GM12865 (cell line): ENCODE measurements around the gene DAO.
"Not testable (repeated sequence)": the region's sequence is repeated elsewhere in the genome, so short reads cannot be mapped to it uniquely, and the experiment has no call there.

Experiments
- DNase-seq: peaks from one replicate; pipeline ENCODE4 v3.0.0; 2010; ENCODE audit warnings: low read depth
- H3K4me3 ChIP-seq: 2 replicates; pipeline ENCODE4 v1.5.1; 2011; ENCODE audit warnings: mild to moderate bottlenecking, low read depth, low read length, control low read depth
- TF ChIP-seq, protein P1 (sequence below): IDR thresholded peaks from 2 replicates; pipeline ENCODE4 v1.5.1; 2011; ENCODE audit warnings: low read length, control low read depth, low read depth, inconsistent platforms; ENCODE audit not compliant: insufficient read depth; ENCODE audit errors: missing control alignments

Gene DAO

GRCh38 chr12:108861878-108862587, 17.9 kb upstream of the DAO start:
- TF ChIP-seq, protein P1, sequence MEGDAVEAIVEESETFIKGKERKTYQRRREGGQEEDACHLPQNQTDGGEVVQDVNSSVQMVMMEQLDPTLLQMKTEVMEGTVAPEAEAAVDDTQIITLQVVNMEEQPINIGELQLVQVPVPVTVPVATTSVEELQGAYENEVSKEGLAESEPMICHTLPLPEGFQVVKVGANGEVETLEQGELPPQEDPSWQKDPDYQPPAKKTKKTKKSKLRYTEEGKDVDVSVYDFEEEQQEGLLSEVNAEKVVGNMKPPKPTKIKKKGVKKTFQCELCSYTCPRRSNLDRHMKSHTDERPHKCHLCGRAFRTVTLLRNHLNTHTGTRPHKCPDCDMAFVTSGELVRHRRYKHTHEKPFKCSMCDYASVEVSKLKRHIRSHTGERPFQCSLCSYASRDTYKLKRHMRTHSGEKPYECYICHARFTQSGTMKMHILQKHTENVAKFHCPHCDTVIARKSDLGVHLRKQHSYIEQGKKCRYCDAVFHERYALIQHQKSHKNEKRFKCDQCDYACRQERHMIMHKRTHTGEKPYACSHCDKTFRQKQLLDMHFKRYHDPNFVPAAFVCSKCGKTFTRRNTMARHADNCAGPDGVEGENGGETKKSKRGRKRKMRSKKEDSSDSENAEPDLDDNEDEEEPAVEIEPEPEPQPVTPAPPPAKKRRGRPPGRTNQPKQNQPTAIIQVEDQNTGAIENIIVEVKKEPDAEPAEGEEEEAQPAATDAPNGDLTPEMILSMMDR, result no peak
- peak; percentile 74 for DNase-seq
- no peak overlapping the region for H3K4me3 ChIP-seq

DNA sequence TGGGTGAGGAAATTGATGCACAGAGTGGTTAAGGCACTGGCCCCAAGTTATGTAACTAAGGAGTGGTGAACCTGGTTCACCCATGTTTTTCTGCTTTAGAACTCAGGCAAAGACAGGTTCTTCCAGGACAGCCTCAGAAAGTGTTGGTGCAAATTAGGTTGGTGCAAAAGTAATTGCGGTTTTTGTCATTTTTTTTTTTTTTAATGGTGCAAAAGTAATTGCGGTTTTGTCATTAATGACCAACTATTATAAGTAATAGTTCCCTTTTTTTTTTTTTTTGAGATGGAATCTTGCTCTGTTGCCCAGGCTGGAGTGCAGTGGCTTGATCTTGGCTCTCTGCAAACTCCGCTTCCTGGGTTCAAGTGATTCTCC, 17.3 kb upstream of the DAO start:
- no peak overlapping the region for H3K4me3 ChIP-seq
- no peak for DNase-seq
- TF ChIP-seq, protein P1, result no peak

DNA sequence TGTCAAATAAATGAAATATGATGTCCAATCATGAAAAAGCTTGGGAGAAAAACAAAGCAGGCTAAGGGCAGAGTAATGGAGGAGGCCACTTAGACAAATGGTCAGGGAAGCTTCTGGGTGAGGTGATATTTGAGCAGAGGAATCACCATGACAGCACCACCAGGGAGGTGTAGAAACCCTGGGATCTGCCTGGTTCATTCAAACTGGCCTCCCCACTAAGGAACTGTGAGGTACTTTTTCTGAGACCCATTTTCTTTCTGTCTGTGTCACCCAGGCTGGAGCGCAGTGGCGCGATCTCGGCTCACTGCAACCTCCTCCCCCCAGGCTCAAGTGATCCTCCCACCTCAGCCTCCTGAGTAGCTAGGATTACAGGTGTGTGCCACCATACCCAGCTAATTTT, 14.7 kb upstream of the DAO start:
- no peak overlapping the region for H3K4me3 ChIP-seq
- TF ChIP-seq, protein P1, result no peak
- DNase-seq, result no peak

DNA sequence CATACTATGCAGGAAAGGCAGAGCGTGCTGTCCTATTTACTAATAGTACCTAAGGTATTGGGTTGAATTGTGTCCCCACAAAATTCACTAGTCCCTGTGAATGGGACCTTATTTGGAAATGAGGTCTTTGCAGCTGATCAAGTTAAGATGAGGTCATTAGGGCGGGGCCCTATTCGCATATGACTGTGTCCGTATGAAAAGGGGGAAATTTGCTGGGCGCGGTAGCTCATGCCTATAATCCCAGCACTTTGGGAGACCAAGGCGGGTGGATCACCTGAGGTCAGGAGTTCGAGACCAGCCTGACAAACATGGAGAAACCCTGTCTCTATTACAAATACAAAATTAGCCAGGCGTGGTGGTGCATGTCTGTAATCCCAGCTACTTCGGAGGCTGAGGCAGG, 13.8 kb upstream of the DAO start:
- not testable (repeated sequence) for DNase-seq, H3K4me3 ChIP-seq

- DNase-seq, result no peak
- TF ChIP-seq, protein P1, result no peak
- H3K4me3 ChIP-seq, result no peak overlapping the region
Observed at GRCh38 chr12:108868781-108869180, 11.1 kb upstream of the DAO start.

GRCh38 chr12:108875280-108875679, 4.6 kb upstream of the DAO start:
- no peak overlapping the region for H3K4me3 ChIP-seq
- TF ChIP-seq, protein P1, result no peak
- DNase-seq, result no peak

DNA sequence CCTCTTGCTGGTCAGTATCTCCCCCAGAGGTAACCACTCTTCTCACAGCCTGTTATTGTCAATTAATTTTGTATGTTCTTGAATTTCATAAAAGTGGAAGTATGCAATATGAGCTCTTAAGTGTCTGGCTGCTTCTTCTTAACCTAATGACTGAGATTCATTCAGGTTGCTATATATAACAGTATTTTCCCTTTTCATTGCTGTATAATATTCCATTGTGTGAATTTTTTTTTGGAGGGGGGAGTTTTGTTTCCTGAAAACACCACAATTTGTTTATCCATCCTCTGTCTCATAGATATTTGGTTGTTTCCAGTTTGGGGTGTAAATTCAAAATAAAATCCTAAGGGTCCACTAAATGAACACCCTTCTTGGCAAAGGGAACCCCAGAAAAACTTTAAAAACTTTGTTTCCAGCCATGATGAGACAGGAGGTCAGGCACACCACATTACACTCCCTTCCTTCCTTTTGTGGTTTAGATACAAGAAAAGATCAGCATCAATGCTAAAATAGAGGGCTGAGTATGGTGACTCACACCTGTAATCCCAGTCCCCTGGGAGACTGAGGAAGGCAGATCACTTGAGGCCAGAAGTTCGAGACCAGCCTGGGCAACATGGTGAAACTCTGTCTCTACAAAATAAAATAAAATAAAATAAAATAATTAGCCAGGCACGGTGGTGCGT, 4.1 kb upstream of the DAO start:
- TF ChIP-seq, protein P1, result no peak
- DNase-seq, result no peak
- H3K4me3 ChIP-seq, result no peak overlapping the region
